HT1080 (cell line): ENCODE results near the gene CEP97. TPM values are rescaled to one million over a fixed set of nuclear protein-coding genes. Genes with fewer than 3 reads are reported as not detected.
"Not testable (repeated sequence)": the region's sequence is repeated elsewhere in the genome, so short reads cannot be mapped to it uniquely, and the experiment has no call there.

Experiments
- DNase-seq: peaks from one replicate; pipeline ENCODE4 v3.0.0-alpha.2; 2015; ENCODE audit warnings: low read depth
- total RNA-seq: library from RNA; depleted of rRNA; stranded (reverse); fragments of >200 nt; shearing (Covaris generic); gene quantifications from 2 replicates; pipeline ENCODE4 v1.2.3, GENCODE V29; 2014

Gene CEP97
- total RNA-seq, 1 experiment from 2014 or later: 11.1 TPM

- no peak for DNase-seq
Observed at GRCh38 chr3:101762041-101762646, 37.7 kb downstream of the CEP97 start.

- DNase-seq: not testable (repeated sequence)
Observed at GRCh38 chr3:101777745-101778281, 53.4 kb downstream of the CEP97 start.

GRCh38 chr3:101778385-101779046, 54.1 kb downstream of the CEP97 start:
- DNase-seq: no peak

DNA sequence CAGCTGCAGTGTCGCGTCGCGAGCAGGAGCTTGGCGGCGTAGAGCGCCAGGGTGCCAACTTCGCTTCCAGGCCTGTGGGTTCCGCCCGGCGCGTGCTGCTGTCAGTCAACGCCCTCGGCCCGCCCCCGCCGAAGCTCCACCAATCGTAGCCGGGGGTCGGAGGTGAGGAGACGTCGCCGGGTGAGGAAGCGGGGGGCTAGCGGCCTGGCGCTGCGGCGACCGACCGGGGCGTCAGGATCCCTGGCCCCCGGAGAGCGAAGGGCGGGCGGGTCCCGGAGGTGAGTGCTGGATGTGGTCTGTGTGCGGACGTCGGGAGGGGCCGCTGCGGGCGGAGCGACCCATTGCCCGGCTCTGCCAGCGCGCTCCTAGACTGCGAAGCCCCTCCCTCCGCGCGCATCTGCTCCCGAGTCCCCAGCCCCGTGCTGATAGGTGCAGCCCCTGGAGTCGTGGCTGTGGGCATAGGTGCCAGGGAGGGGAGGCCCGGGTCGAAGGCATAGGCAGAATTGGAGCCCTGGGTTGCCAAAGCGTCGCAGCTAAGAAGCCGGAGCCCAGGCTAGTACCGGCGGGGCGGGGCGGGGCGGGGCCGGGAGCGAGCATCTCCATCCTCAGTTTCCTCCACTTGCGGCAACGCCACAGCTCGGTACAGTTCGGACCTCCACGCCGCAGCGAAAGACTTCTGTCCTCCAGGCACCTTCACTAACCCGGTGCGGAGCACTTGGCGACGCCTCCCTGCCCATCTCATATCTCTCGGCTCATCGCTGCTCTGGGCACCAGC, 54.8 kb downstream of the CEP97 start, which contains the start of gene NXPE3:
Gene NXPE3 (plus strand): TSS at position 165 of the 775 bp plus-strand sequence. CDS start 6,386 bp downstream, outside the sequence.
- DNase-seq: peak; percentile 86

DNA sequence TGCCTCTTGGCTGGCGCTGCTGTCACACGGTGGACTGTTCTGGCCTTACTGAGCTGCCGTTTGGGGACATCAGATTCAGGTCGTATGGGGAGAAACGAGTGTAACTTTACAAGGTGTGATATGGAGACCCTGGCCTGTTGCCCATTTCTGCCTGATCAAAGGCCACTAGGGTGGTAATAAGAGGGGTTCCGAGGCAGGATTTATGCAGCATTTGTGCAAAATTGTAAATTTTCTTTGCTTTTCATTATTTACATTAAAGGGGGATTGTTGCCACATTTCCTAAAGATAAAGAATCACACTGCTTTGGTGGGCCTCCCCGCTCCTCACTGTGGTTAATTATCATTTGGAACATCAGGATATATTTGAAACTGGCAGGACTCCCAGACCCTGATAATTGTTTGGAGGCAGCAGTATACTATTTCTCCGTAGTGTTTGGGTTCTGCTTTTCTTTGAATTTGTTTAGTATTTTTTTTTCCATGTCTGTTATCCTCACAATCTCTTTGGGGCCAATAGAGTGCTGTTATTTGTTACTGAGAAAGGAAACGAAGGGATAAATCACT, 55.5 kb downstream of the CEP97 start:
- DNase-seq: no peak

DNA sequence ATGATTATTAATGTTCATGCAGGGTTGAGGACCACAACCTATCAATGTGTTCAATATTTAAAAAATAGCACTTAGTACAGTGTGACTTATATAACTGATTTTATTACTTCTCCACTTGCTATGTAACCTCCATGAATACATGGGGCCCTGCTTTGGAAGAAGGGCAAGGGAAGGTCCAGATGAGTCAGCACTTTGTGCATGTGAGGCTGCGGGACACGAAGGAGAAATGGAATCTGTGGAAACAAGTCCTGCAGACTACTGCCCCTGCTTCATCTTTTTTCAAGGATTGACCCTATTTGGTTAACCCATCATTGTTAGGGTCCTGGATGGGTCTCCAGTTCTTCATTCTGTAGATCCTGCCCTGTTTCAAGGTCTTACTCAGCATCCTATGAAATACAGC, 56.2 kb downstream of the CEP97 start:
- peak; percentile 73 for DNase-seq

GRCh38 chr3:101781166-101781565, 56.8 kb downstream of the CEP97 start:
- no peak for DNase-seq

DNA sequence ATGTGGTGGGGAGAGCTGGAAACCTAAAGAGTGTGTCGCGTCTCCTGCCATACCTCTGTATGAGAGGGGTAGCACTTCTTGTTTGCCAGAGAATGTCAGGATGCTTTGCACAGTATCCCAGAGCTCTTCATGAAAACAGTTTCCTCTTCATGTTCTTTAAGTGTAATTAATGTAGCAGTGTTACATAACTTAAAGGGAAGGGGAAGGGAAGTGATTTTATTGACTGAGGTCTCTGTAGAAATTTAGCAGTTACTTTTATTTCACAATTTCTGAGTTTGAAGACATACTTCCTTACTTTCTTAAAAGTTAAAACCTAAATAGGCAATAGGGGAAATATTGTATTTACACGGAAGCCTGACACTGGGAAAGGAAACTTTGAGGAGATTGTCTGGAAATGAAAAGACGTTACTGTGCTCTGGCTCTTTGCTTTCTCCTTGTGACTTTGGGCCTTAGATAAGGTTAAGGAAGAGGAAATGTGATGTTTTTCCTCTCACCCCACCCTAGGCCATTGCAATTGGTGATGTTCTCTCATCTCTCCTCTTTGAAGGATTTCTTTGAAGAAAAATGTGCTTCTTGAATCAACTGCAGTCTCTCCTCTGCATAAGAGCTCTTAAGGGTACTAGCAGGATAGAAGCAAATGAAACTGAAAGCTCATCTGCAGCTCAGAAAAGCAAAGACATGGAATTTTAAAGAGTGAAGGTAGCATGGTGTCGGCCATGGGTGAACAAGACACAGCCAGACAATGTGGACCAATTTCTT, 60.6 kb downstream of the CEP97 start:
- no peak for DNase-seq

GRCh38 chr3:101791778-101792177, 67.4 kb downstream of the CEP97 start:
- no peak for DNase-seq

GRCh38 chr3:101796077-101796680, 71.8 kb downstream of the CEP97 start:
- peak; percentile 40 for DNase-seq

- no peak for DNase-seq
Observed at GRCh38 chr3:101801174-101801573, 76.8 kb downstream of the CEP97 start.

DNA sequence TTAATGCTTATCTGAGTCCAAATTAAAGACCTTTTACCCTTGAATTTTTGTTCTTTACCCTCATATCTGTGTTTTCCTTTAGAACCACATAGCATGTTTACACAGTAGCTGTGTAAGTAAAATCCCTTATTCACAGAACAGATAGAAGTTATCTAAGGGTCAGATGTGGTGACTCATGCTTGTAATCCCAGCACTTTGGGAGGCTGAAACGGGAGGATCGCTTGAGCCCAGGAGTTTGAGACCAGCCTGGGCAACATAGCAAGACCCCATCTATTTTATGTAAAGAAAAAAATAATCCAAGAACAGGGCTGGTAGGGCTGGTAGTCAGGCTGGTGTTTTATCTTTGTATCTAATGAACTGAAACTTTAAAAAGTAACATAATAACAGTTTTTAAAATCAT, 77.8 kb downstream of the CEP97 start:
- no peak for DNase-seq

GRCh38 chr3:101803173-101803782, 78.9 kb downstream of the CEP97 start:
- DNase-seq: peak; percentile 33

GRCh38 chr3:101803939-101804338, 79.5 kb downstream of the CEP97 start:
- DNase-seq: no peak

- DNase-seq: no peak
Observed at GRCh38 chr3:101806491-101806890, 82.1 kb downstream of the CEP97 start.

DNA sequence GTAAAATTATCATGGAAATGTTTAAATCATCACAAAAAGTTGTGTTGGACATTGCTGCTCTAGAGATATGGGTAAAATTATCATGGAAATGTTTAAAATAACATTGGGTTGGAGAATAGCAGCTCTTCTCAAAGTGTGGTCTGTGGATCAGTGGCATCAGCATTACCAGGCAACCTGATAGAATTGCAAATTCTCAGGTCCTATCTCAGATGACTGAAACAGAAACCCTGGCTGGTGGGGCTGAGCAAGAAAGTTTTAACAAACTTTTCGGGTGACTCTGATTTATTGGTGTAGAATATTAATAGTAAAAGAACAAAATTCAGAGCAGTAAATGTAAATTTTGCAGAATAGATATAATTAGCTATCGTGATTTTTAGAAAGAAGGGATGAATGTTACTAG, 83.5 kb downstream of the CEP97 start:
- DNase-seq: no peak

DNA sequence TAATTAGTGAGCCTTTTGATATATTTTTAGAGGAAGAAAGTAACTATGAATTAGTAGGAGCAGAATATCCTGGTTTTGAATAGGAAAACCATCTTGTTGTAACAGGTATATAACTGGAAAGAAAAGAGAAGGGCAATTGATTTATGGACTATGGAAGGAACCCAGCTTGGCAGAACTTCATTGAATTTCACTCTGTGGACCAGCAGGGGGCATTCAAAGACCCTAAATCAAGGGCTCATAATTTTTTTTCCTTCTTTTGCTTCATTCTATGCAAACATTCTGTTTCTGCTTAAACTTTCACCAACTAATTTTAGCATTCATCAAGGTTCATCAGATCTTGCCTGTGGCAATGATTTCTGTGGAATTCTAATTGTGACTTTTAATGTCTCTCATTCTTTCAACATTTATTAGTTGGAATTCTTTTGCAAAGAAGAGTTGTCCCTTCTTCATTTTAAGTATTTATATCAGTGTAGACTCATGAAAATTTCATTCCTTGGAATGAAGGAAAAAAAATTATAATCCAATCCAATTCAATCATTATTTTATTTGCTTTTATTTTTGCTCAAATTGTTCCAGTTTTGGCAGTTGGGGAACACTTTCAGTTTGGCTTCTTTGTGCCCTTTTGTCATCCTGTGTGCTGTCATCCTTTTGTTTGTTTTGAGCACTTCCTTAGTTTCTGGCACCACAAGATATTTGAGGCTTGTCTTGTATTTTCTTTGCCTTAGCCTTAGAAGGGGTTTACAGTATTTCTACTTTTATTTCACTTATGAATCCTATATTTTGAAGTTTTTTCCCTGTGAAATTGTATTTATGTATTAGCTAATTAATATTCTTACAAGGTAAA, 85.0 kb downstream of the CEP97 start:
- peak; percentile 51 for DNase-seq

DNA sequence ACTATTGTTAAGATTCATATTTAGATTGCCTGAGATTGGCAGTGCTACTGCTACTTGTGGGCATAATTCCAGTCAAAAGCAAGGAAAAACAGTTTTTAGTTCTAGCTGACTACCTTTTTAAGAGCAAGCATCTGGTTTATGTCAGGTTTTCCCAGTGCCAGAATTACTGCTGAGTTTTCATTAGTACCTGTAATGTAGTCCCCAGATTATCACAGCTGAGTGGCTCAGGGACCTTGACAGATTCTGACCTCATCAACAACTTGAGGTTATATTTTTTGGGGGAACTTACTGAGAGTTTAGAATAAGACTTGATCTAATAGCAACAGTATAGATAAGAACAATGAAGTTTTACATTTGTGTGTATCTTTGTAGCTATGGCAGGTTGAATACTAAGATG, 85.6 kb downstream of the CEP97 start:
- no peak for DNase-seq

GRCh38 chr3:101811875-101812274, 87.5 kb downstream of the CEP97 start:
- DNase-seq: no peak
